ENCODE measurements around the gene PLEKHA5.
"Not testable (repeated sequence)": the region's sequence is repeated elsewhere in the genome, so short reads cannot be mapped to it uniquely, and the experiment has no call there.

Gene PLEKHA5

GRCh38 chr12:19304149-19304750, 174.7 kb downstream of the PLEKHA5 start:
- no peaks in the 10 kb centered on the region for H3K27me3 Mint-ChIP-seq
- H3K36me3 Mint-ChIP-seq (ENCODE audit: low read depth): no peaks in the 10 kb centered on the region
- H3K4me3 Mint-ChIP-seq: no peak overlapping the region
- no peaks in the 10 kb centered on the region for H3K4me1 Mint-ChIP-seq (ENCODE audit: low read depth)
- no peaks in the 10 kb centered on the region for H3K9me3 Mint-ChIP-seq
- H3K27ac Mint-ChIP-seq: no peak overlapping the region

GRCh38 chr12:19305621-19306020, 176.1 kb downstream of the PLEKHA5 start:
- not testable (repeated sequence) for H3K27ac Mint-ChIP-seq, H3K9me3 Mint-ChIP-seq, H3K4me3 Mint-ChIP-seq

GRCh38 chr12:19306366-19306765, 176.8 kb downstream of the PLEKHA5 start:
- Mint-ChIP-seq H3K4me1 (ENCODE audit: low read depth) (no peaks in the 10 kb centered on the region), H3K27me3 (no peaks in the 10 kb centered on the region), H3K36me3 (ENCODE audit: low read depth) (no peaks in the 10 kb centered on the region), H3K4me3 (no peak overlapping the region), H3K9me3 (no peaks in the 10 kb centered on the region), H3K27ac (no peak overlapping the region)

More at GRCh38 chr12:19305621-19306020, 176.1 kb downstream of the PLEKHA5 start:
- H3K4me1 Mint-ChIP-seq (ENCODE audit: low read depth); H3K36me3 Mint-ChIP-seq (ENCODE audit: low read depth); H3K27me3 Mint-ChIP-seq: not testable (repeated sequence)

GRCh38 chr12:19307451-19307850, 177.9 kb downstream of the PLEKHA5 start:
- Mint-ChIP-seq H3K4me1 (ENCODE audit: low read depth) (peaks cover 1% of the 10 kb centered on the region), H3K36me3 (ENCODE audit: low read depth) (no peaks in the 10 kb centered on the region), H3K27me3 (no peaks in the 10 kb centered on the region), H3K4me3 (no peak overlapping the region), H3K9me3 (no peaks in the 10 kb centered on the region), H3K27ac (no peak overlapping the region)

- Mint-ChIP-seq H3K9me3 (no peaks in the 10 kb centered on the region), H3K36me3 (ENCODE audit: low read depth) (no peaks in the 10 kb centered on the region), H3K27ac (no peak overlapping the region), H3K27me3 (no peaks in the 10 kb centered on the region), H3K4me1 (ENCODE audit: low read depth) (peaks cover 9% of the 10 kb centered on the region), H3K4me3 (no peak overlapping the region)
Observed at GRCh38 chr12:19311165-19311564, 181.6 kb downstream of the PLEKHA5 start.

- Mint-ChIP-seq H3K9me3 (no peaks in the 10 kb centered on the region), H3K4me3 (no peak overlapping the region), H3K27ac (no peak overlapping the region), H3K27me3 (no peaks in the 10 kb centered on the region), H3K4me1 (ENCODE audit: low read depth) (peaks cover 9% of the 10 kb centered on the region), H3K36me3 (ENCODE audit: low read depth) (no peaks in the 10 kb centered on the region)
Observed at GRCh38 chr12:19312637-19313036, 183.1 kb downstream of the PLEKHA5 start.

- no peak overlapping the region for H3K27ac Mint-ChIP-seq
- no peak overlapping the region for H3K4me3 Mint-ChIP-seq
- H3K4me1 Mint-ChIP-seq (ENCODE audit: low read depth): peaks cover 9% of the 10 kb centered on the region
- no peaks in the 10 kb centered on the region for H3K9me3 Mint-ChIP-seq
- no peaks in the 10 kb centered on the region for H3K36me3 Mint-ChIP-seq (ENCODE audit: low read depth)
- no peaks in the 10 kb centered on the region for H3K27me3 Mint-ChIP-seq
Observed at GRCh38 chr12:19316425-19316824, 186.9 kb downstream of the PLEKHA5 start.

GRCh38 chr12:19322376-19322775, 192.8 kb downstream of the PLEKHA5 start:
- H3K4me1 Mint-ChIP-seq (ENCODE audit: low read depth): no peaks in the 10 kb centered on the region
- no peaks in the 10 kb centered on the region for H3K36me3 Mint-ChIP-seq (ENCODE audit: low read depth)
- H3K4me3 Mint-ChIP-seq: no peak overlapping the region
- H3K27ac Mint-ChIP-seq: no peak overlapping the region
- no peaks in the 10 kb centered on the region for H3K9me3 Mint-ChIP-seq
- H3K27me3 Mint-ChIP-seq: no peaks in the 10 kb centered on the region

GRCh38 chr12:19323805-19324204, 194.3 kb downstream of the PLEKHA5 start:
- no peak overlapping the region for H3K27ac Mint-ChIP-seq
- H3K36me3 Mint-ChIP-seq (ENCODE audit: low read depth): no peaks in the 10 kb centered on the region
- no peaks in the 10 kb centered on the region for H3K9me3 Mint-ChIP-seq

GRCh38 chr12:19326102-19326501, 196.6 kb downstream of the PLEKHA5 start:
- no peaks in the 10 kb centered on the region for H3K27me3 Mint-ChIP-seq
- H3K36me3 Mint-ChIP-seq (ENCODE audit: low read depth): no peaks in the 10 kb centered on the region
- no peaks in the 10 kb centered on the region for H3K9me3 Mint-ChIP-seq
- H3K27ac Mint-ChIP-seq: no peak overlapping the region
- no peak overlapping the region for H3K4me3 Mint-ChIP-seq
- H3K4me1 Mint-ChIP-seq (ENCODE audit: low read depth): no peaks in the 10 kb centered on the region

More at GRCh38 chr12:19323805-19324204, 194.3 kb downstream of the PLEKHA5 start:
- no peak overlapping the region for H3K4me3 Mint-ChIP-seq
- H3K27me3 Mint-ChIP-seq: no peaks in the 10 kb centered on the region
- no peaks in the 10 kb centered on the region for H3K4me1 Mint-ChIP-seq (ENCODE audit: low read depth)

- no peaks in the 10 kb centered on the region for H3K27me3 Mint-ChIP-seq
- no peaks in the 10 kb centered on the region for H3K4me1 Mint-ChIP-seq (ENCODE audit: low read depth)
- no peak overlapping the region for H3K27ac Mint-ChIP-seq
Observed at GRCh38 chr12:19332196-19332595, 202.7 kb downstream of the PLEKHA5 start.

GRCh38 chr12:19338405-19338804, 208.9 kb downstream of the PLEKHA5 start:
- Mint-ChIP-seq H3K4me1 (ENCODE audit: low read depth) (no peaks in the 10 kb centered on the region), H3K27me3 (no peaks in the 10 kb centered on the region), H3K27ac (no peak overlapping the region), H3K36me3 (ENCODE audit: low read depth) (no peaks in the 10 kb centered on the region), H3K4me3 (no peak overlapping the region), H3K9me3 (no peaks in the 10 kb centered on the region)

More at GRCh38 chr12:19332196-19332595, 202.7 kb downstream of the PLEKHA5 start:
- Mint-ChIP-seq H3K4me3 (no peak overlapping the region), H3K36me3 (ENCODE audit: low read depth) (no peaks in the 10 kb centered on the region), H3K9me3 (no peaks in the 10 kb centered on the region)

- H3K4me3 Mint-ChIP-seq; H3K27me3 Mint-ChIP-seq; H3K4me1 Mint-ChIP-seq (ENCODE audit: low read depth); H3K27ac Mint-ChIP-seq; H3K9me3 Mint-ChIP-seq: not testable (repeated sequence)
- H3K36me3 Mint-ChIP-seq (ENCODE audit: low read depth): peaks cover 14% of the 10 kb centered on the region
Observed at GRCh38 chr12:19350850-19351249, 221.3 kb downstream of the PLEKHA5 start.

- Mint-ChIP-seq H3K4me3 (no peak overlapping the region), H3K27me3 (no peaks in the 10 kb centered on the region), H3K4me1 (ENCODE audit: low read depth) (no peaks in the 10 kb centered on the region), H3K27ac (no peak overlapping the region), H3K9me3 (peaks cover 3% of the 10 kb centered on the region), H3K36me3 (ENCODE audit: low read depth) (peaks cover 14% of the 10 kb centered on the region)
Observed at GRCh38 chr12:19351346-19351745, 221.8 kb downstream of the PLEKHA5 start.

GRCh38 chr12:19369691-19370148, 240.2 kb downstream of the PLEKHA5 start:
- H3K27ac Mint-ChIP-seq: no peak overlapping the region
- H3K4me3 Mint-ChIP-seq: no peak overlapping the region
- no peaks in the 10 kb centered on the region for H3K36me3 Mint-ChIP-seq (ENCODE audit: low read depth)
- H3K27me3 Mint-ChIP-seq: no peaks in the 10 kb centered on the region
- H3K4me1 Mint-ChIP-seq (ENCODE audit: low read depth): no peaks in the 10 kb centered on the region
- no peaks in the 10 kb centered on the region for H3K9me3 Mint-ChIP-seq

- H3K27ac Mint-ChIP-seq: no peak overlapping the region
- no peak overlapping the region for H3K4me3 Mint-ChIP-seq
- H3K9me3 Mint-ChIP-seq: no peaks in the 10 kb centered on the region
- H3K27me3 Mint-ChIP-seq: no peaks in the 10 kb centered on the region
- H3K4me1 Mint-ChIP-seq (ENCODE audit: low read depth): no peaks in the 10 kb centered on the region
- no peaks in the 10 kb centered on the region for H3K36me3 Mint-ChIP-seq (ENCODE audit: low read depth)
Observed at GRCh38 chr12:19373586-19373985, 244.1 kb downstream of the PLEKHA5 start.
